HG02610 (cell line): ENCODE measurements around the gene RRAGA.
"Not testable (repeated sequence)": the region's sequence is repeated elsewhere in the genome, so short reads cannot be mapped to it uniquely, and the experiment has no call there.

Experiments
- ATAC-seq: cut with Tn5 transposase; IDR thresholded peaks from one replicate; pipeline ENCODE4 v1.9.1; 2021; ENCODE audit warnings: mild to moderate bottlenecking, moderate library complexity; ENCODE audit not compliant: unreplicated experiment

Gene RRAGA

GRCh38 chr9:19048966-19049916 is at the start of gene RRAGA:
Gene RRAGA, plus strand, starts transcription at chr9:19049427. Its CDS starts 233 bp downstream, at chr9:19049660.
- ATAC-seq: peak; percentile 86

GRCh38 chr9:19000133-19000532 is 49.1 kb upstream of the RRAGA start:
- ATAC-seq: no peak

GRCh38 chr9:19009391-19009965 is 39.7 kb upstream of the RRAGA start:
- no peak for ATAC-seq

- no peak for ATAC-seq
Measured at GRCh38 chr9:19018201-19018600, 31.0 kb upstream of the RRAGA start.

- no peak for ATAC-seq
Measured at GRCh38 chr9:19020886-19021455, 28.3 kb upstream of the RRAGA start.

GRCh38 chr9:19021649-19022048 is 27.6 kb upstream of the RRAGA start:
- ATAC-seq: not testable (repeated sequence)

GRCh38 chr9:19022206-19022605 is 27.0 kb upstream of the RRAGA start:
- peak; percentile 43 for ATAC-seq

- no peak for ATAC-seq
Measured at GRCh38 chr9:19023078-19023477, 26.1 kb upstream of the RRAGA start.

- ATAC-seq: no peak
Measured at GRCh38 chr9:19026375-19026774, 22.9 kb upstream of the RRAGA start.

- ATAC-seq: no peak
Measured at GRCh38 chr9:19027825-19028224, 21.4 kb upstream of the RRAGA start.

GRCh38 chr9:19028835-19029451 is 20.3 kb upstream of the RRAGA start:
- ATAC-seq: peak; percentile 60

GRCh38 chr9:19030899-19031298 is 18.3 kb upstream of the RRAGA start:
- peak; percentile 70 for ATAC-seq

GRCh38 chr9:19032406-19032805 is 16.8 kb upstream of the RRAGA start:
- ATAC-seq: no peak

GRCh38 chr9:19033015-19033414 is 16.2 kb upstream of the RRAGA start, which contains the start of gene SAXO1:
Gene SAXO1, minus strand, starts transcription at chr9:19033209. Its CDS starts 301 bp downstream, at chr9:19032908.
- no peak for ATAC-seq

GRCh38 chr9:19036611-19037010 is 12.6 kb upstream of the RRAGA start:
- ATAC-seq: no peak

GRCh38 chr9:19049917-19050636 is 850 bp downstream of the RRAGA start:
- no peak for ATAC-seq

- no peak for ATAC-seq
Measured at GRCh38 chr9:19050637-19051591, 1.7 kb downstream of the RRAGA start.

- ATAC-seq: no peak
Measured at GRCh38 chr9:19057033-19057432, 7.8 kb downstream of the RRAGA start.

- no peak for ATAC-seq
Measured at GRCh38 chr9:19074229-19074628, 25.0 kb downstream of the RRAGA start.
